Upper lobe of left lung (tissue), 6 donors: Measurements from ENCODE around the gene STARD7. TPM values are rescaled to one million over a fixed set of nuclear protein-coding genes. Genes with fewer than 3 reads are reported as not detected.
A peak's percentile ranks its signal among the peaks of the same experiment; 100 is the strongest.
"Not testable (repeated sequence)": the region's sequence is repeated elsewhere in the genome, so short reads cannot be mapped to it uniquely, and the experiment has no call there.

Experiments
- ATAC-seq, 2 donors: fragments of 200-7000 bp; cut with Tn5 transposase; one replicate each; pipeline ENCODE4 v1.9.1; 2022; ENCODE audit warnings: mild to moderate bottlenecking in 2 of 2, moderate library complexity in 2 of 2; ENCODE audit not compliant: low FRiP score in 2 of 2
- DNase-seq, 2 donors: peaks; one replicate each; pipeline ENCODE4 v3.0.0-alpha.2; 2019 to 2020
- H3K27ac ChIP-seq, 4 donors: fragments of 200-600 bp; sonication (generic); one replicate each; pipeline ENCODE4 v1.5.1; 2016 to 2019
- H3K27me3 ChIP-seq, 4 donors: fragments of 200-600 bp; sonication (generic); one replicate each; pipeline ENCODE4 v1.5.1; 2017 to 2019
- H3K36me3 ChIP-seq, 4 donors: fragments of 200-600 bp; sonication (generic); one replicate each; pipeline ENCODE4 v1.5.1; 2016 to 2019
- H3K4me1 ChIP-seq, 4 donors: fragments of 200-600 bp; sonication (generic); one replicate each; pipeline ENCODE4 v1.5.1; 2018 to 2019
- H3K4me3 ChIP-seq, 4 donors: fragments of 200-600 bp; sonication (generic); one replicate each; pipeline ENCODE4 v1.5.1; 2017 to 2019; ENCODE audit warnings: mild to moderate bottlenecking in 2 of 4, moderate library complexity in 1 of 4
- H3K9me3 ChIP-seq, 4 donors: fragments of 200-600 bp; sonication (generic); one replicate each; pipeline ENCODE4 v1.5.1; 2018 to 2019
- CTCF ChIP-seq, 6 experiments: fragments of 450-650 bp in 4 of 6; fragments of 200-600 bp in 2 of 6; sonication (generic) in 2 of 6; IDR thresholded peaks; one replicate each; pipeline ENCODE4 v1.5.1; 2016 to 2019; ENCODE audit warnings: antibody characterized with exemption in 6 of 6
- EP300 ChIP-seq, 4 donors: sonication (generic); formaldehyde crosslinking; IDR thresholded peaks; one replicate each; pipeline ENCODE4 v1.5.1; 2017; ENCODE audit warnings: antibody characterized with exemption in 4 of 4, control low read depth in 2 of 4
- POLR2A ChIP-seq, 4 donors: fragments of 450-650 bp; IDR thresholded peaks; one replicate each; pipeline ENCODE4 v1.5.1; 2016 to 2017; ENCODE audit warnings: antibody characterized with exemption in 4 of 4, mild to moderate bottlenecking in 2 of 4
- POLR2AphosphoS5 ChIP-seq, 2 donors: sonication (generic); formaldehyde crosslinking; IDR thresholded peaks; one replicate each; pipeline ENCODE4 v1.5.1; 2017; ENCODE audit warnings: antibody characterized with exemption in 2 of 2
- whole genome bisulfite sequencing, 2 donors: methylation state at CpG; one replicate each; pipeline ENCODE4 v1.1.5; 2017 to 2018; 5-methylcytosine and 5-hydroxymethylcytosine counted together
- total RNA-seq, 6 donors: library from RNA; depleted of rRNA in 4 of 6; stranded (reverse); fragments of >200 nt in 4 of 6; gene quantifications; one replicate each; pipeline versions ENCODE4 v1.1.0 to v1.2.1, GENCODE V29; 2016 to 2021
- donor health status: DM: no; HTN: no; CAD: no; lungs with moderate emphysema.
- donor health status: DM: no; HTN: yes; CAD: no; lungs with severe emphysema.

STARD7 gene
- 100 to 1,000 TPM in 4 of 6 donors, 10 to 100 TPM in 2; 76.4 to 226 (median 166) TPM for total RNA-seq

GRCh38 chr2:96208143-96209010, at the start of gene STARD7:
Gene STARD7, minus strand, starts transcription at chr2:96208827. Its CDS starts 393 bp downstream, at chr2:96208434.
- H3K4me1 ChIP-seq, result peaks cover 46 to 52% (median 48%) of the 10 kb centered on the region in 4 donors
- H3K27ac ChIP-seq, result peak within 1 kb of the TSS; percentile 91 to 97 (median 95)
- H3K9me3 ChIP-seq, result no peaks in the 10 kb centered on the region
- no peaks in the 10 kb centered on the region for H3K36me3 ChIP-seq
- WGBS, 2 donors, result 0% methylated on average over 1 to 22 of the region's 100 CpGs
- TF ChIP-seq POLR2AphosphoS5 (IDR thresholded peaks at IDR 0.05), result peak; percentile 86 to 98
- TF ChIP-seq POLR2A (IDR thresholded peaks at IDR 0.05), result peak; percentile 63 to 99 (median 92)
- TF ChIP-seq EP300 (IDR thresholded peaks at IDR 0.05), result no peak
- TF ChIP-seq CTCF (IDR thresholded peaks at IDR 0.05), result peak in 4 of 6 experiments; percentile 31 to 55 (median 41)
- H3K4me3 ChIP-seq, result peak within 1 kb of the TSS; percentile 75 to 96 (median 84)
- peak; percentile 99 to 100 for DNase-seq
- no peaks in the 10 kb centered on the region for H3K27me3 ChIP-seq
- peak; percentile 98 for ATAC-seq

- peak in 1 of 2 donors; percentile 53 for ATAC-seq
- H3K4me1 ChIP-seq, result peaks cover 70 to 77% (median 75%) of the 10 kb centered on the region in 4 donors
These were observed 49.1 kb upstream of the STARD7 start for GRCh38 chr2:96257744-96258143.

GRCh38 chr2:96256611-96257113, 48.0 kb upstream of the STARD7 start:
- H3K4me1 ChIP-seq, result peaks cover 70 to 75% (median 71%) of the 10 kb centered on the region in 4 donors
- DNase-seq (no peak), ATAC-seq (no peak)
- peaks cover 24 to 57% (median 37%) of the 10 kb centered on the region in 4 donors for H3K36me3 ChIP-seq
- 59 to 61% methylated on average over 6 of the region's 6 CpGs for WGBS, 2 donors
- no peaks in the 10 kb centered on the region for H3K9me3 ChIP-seq
- H3K27ac ChIP-seq, result peak overlapping the region; percentile 66 to 94 (median 87)
- no peaks in the 10 kb centered on the region for H3K27me3 ChIP-seq
- TF ChIP-seq CTCF (IDR thresholded peaks at IDR 0.05), result no peak
- TF ChIP-seq POLR2A (IDR thresholded peaks at IDR 0.05), result no peak
- no peak for TF ChIP-seq EP300 (IDR thresholded peaks at IDR 0.05)
- TF ChIP-seq POLR2AphosphoS5 (IDR thresholded peaks at IDR 0.05), result no peak
- no peak overlapping the region for H3K4me3 ChIP-seq

More at GRCh38 chr2:96257744-96258143, 49.1 kb upstream of the STARD7 start:
- Histone ChIP-seq H3K27ac (peak overlapping the region; percentile 66 to 94 (median 87)), H3K36me3 (peaks cover 20 to 52% (median 30%) of the 10 kb centered on the region in 4 donors)
- TF ChIP-seq POLR2A (IDR thresholded peaks at IDR 0.05), result peak in 1 of 4 donors; percentile 32
- not testable (repeated sequence) for H3K9me3 ChIP-seq, H3K4me3 ChIP-seq, DNase-seq, H3K27me3 ChIP-seq
- WGBS, 2 donors, result 62 to 69% methylated on average over 3 of the region's 3 CpGs

- H3K27me3 ChIP-seq, result no peaks in the 10 kb centered on the region
- peaks cover 52 to 65% (median 55%) of the 10 kb centered on the region in 4 donors for H3K4me1 ChIP-seq
- ATAC-seq (peak in 1 of 2 donors; percentile 25), DNase-seq (no peak)
- peaks cover 24 to 59% (median 41%) of the 10 kb centered on the region in 4 donors for H3K36me3 ChIP-seq
- TF ChIP-seq POLR2AphosphoS5 (IDR thresholded peaks at IDR 0.05) (peak in 1 of 2 donors; percentile 47), EP300 (IDR thresholded peaks at IDR 0.05) (no peak), POLR2A (IDR thresholded peaks at IDR 0.05) (no peak), CTCF (IDR thresholded peaks at IDR 0.05) (no peak)
- peak overlapping the region in 3 of 4 donors; percentile 27 to 56 (median 53) for H3K27ac ChIP-seq
- WGBS, 2 donors, result 46 to 65% methylated on average over 9 to 11 of the region's 11 CpGs
- H3K4me3 ChIP-seq, result no peak overlapping the region
- H3K9me3 ChIP-seq, result no peaks in the 10 kb centered on the region
These were observed 45.9 kb upstream of the STARD7 start for GRCh38 chr2:96254571-96254970.

- H3K4me1 ChIP-seq, result peaks cover 36 to 52% (median 39%) of the 10 kb centered on the region in 4 donors
- H3K27ac ChIP-seq, result peak overlapping the region in 2 of 4 donors; percentile 5 to 8
- no peaks in the 10 kb centered on the region for H3K27me3 ChIP-seq
- no peak overlapping the region for H3K4me3 ChIP-seq
- WGBS, 2 donors, result 84 to 89% methylated on average over 4 to 7 of the region's 7 CpGs
- TF ChIP-seq CTCF (IDR thresholded peaks at IDR 0.05), result no peak
- TF ChIP-seq EP300 (IDR thresholded peaks at IDR 0.05), result no peak
- no peak for TF ChIP-seq POLR2AphosphoS5 (IDR thresholded peaks at IDR 0.05)
- peaks cover 24 to 52% (median 41%) of the 10 kb centered on the region in 4 donors for H3K36me3 ChIP-seq
- DNase-seq, result no peak
- H3K9me3 ChIP-seq, result no peaks in the 10 kb centered on the region
- ATAC-seq, result no peak
These were observed 44.4 kb upstream of the STARD7 start for GRCh38 chr2:96253006-96253405.
